ENCODE data around the gene FGF16.
"Not testable (repeated sequence)": the region's sequence is repeated elsewhere in the genome, so short reads cannot be mapped to it uniquely, and the experiment has no call there.

FGF16 gene

GRCh38 chrX:77484045-77484444, 36.9 kb downstream of the FGF16 start:
- no peaks in the 10 kb centered on the region for H3K36me3 ChIP-seq (ENCODE audit: control insufficient read depth, insufficient read depth, low read length)
- DNase-seq (ENCODE audit: extremely low read depth, insufficient read length): no peak
- no peaks in the 10 kb centered on the region for H3K27me3 ChIP-seq (replicated peaks; ENCODE audit: control insufficient read depth, insufficient read depth, low read length)
- no peak overlapping the region for H3K4me3 ChIP-seq (replicated peaks; ENCODE audit: low read depth, low read length)
- no peak for TF ChIP-seq CTCF (IDR thresholded peaks at IDR 0.05; ENCODE audit: insufficient read depth, low read length, poor library complexity, severe bottlenecking)

- Histone ChIP-seq H3K4me3 (replicated peaks; ENCODE audit: low read depth, low read length) (no peak overlapping the region), H3K36me3 (ENCODE audit: control insufficient read depth, insufficient read depth, low read length) (no peaks in the 10 kb centered on the region), H3K27me3 (replicated peaks; ENCODE audit: control insufficient read depth, insufficient read depth, low read length) (no peaks in the 10 kb centered on the region)
- DNase-seq (ENCODE audit: extremely low read depth, insufficient read length): no peak
- TF ChIP-seq CTCF (IDR thresholded peaks at IDR 0.05; ENCODE audit: insufficient read depth, low read length, poor library complexity, severe bottlenecking): no peak
Measured at GRCh38 chrX:77493677-77494553, 46.7 kb downstream of the FGF16 start.

GRCh38 chrX:77500164-77500563, 53.0 kb downstream of the FGF16 start:
- not testable (repeated sequence) for H3K4me3 ChIP-seq (replicated peaks; ENCODE audit: low read depth, low read length); DNase-seq (ENCODE audit: extremely low read depth, insufficient read length)

GRCh38 chrX:77502951-77503525, 55.8 kb downstream of the FGF16 start:
- Histone ChIP-seq H3K4me3 (replicated peaks; ENCODE audit: low read depth, low read length) (no peak overlapping the region), H3K27me3 (replicated peaks; ENCODE audit: control insufficient read depth, insufficient read depth, low read length) (no peaks in the 10 kb centered on the region), H3K36me3 (ENCODE audit: control insufficient read depth, insufficient read depth, low read length) (no peaks in the 10 kb centered on the region)
- no peak for TF ChIP-seq CTCF (IDR thresholded peaks at IDR 0.05; ENCODE audit: insufficient read depth, low read length, poor library complexity, severe bottlenecking)
- DNase-seq (ENCODE audit: extremely low read depth, insufficient read length): no peak

More at GRCh38 chrX:77500164-77500563, 53.0 kb downstream of the FGF16 start:
- not testable (repeated sequence) for H3K27me3 ChIP-seq (replicated peaks; ENCODE audit: control insufficient read depth, insufficient read depth, low read length); H3K36me3 ChIP-seq (ENCODE audit: control insufficient read depth, insufficient read depth, low read length)

- no peak for TF ChIP-seq CTCF (IDR thresholded peaks at IDR 0.05; ENCODE audit: insufficient read depth, low read length, poor library complexity, severe bottlenecking)
- Histone ChIP-seq H3K4me3 (replicated peaks; ENCODE audit: low read depth, low read length) (no peak overlapping the region), H3K27me3 (replicated peaks; ENCODE audit: control insufficient read depth, insufficient read depth, low read length) (no peaks in the 10 kb centered on the region), H3K36me3 (ENCODE audit: control insufficient read depth, insufficient read depth, low read length) (peaks cover 2% of the 10 kb centered on the region)
- no peak for DNase-seq (ENCODE audit: extremely low read depth, insufficient read length)
Measured at GRCh38 chrX:77505227-77505626, 58.0 kb downstream of the FGF16 start.
